DOHH2 (cell line): ENCODE results near the gene CATSPERB.

ENCODE experiments used
- CTCF ChIP-seq: fragments of 200-600 bp; sonication (generic); IDR thresholded peaks from one replicate; pipeline ENCODE4 v1.5.1; 2014; ENCODE audit warnings: antibody characterized with exemption, mild to moderate bottlenecking, low read depth, low read length; ENCODE audit not compliant: poor library complexity, severe bottlenecking
- EZH2phosphoT487 ChIP-seq: fragments of 200-600 bp; sonication (generic); IDR thresholded peaks from 2 replicates; pipeline ENCODE4 v1.6.1; 2017; ENCODE audit warnings: borderline replicate concordance, mild to moderate bottlenecking, antibody characterized with exemption, low read length, moderate library complexity, mixed read lengths

- TF ChIP-seq CTCF (no peak), EZH2phosphoT487 (no peak)
These were observed 17.1 kb downstream of the CATSPERB start for GRCh38 chr14:91714805-91715204.
